Hepatocyte (in vitro differentiated cells): Measurements from ENCODE around the gene AURKAIP1. TPM values are rescaled to one million over a fixed set of nuclear protein-coding genes. Genes with fewer than 3 reads are reported as not detected.
"Not testable (repeated sequence)": the region's sequence is repeated elsewhere in the genome, so short reads cannot be mapped to it uniquely, and the experiment has no call there.

Source experiments
- DNase-seq: peaks from one replicate; pipeline ENCODE4 v3.0.0-alpha.2; 2016; ENCODE audit warnings: low spot score
- H2AFZ ChIP-seq: fragments of 200-600 bp; sonication (generic); 2 replicates; pipeline ENCODE4 v1.6.0; 2016; ENCODE audit warnings: antibody characterized with exemption, mild to moderate bottlenecking
- H3K27ac ChIP-seq: fragments of 200-600 bp; sonication (generic); 2 replicates; pipeline ENCODE4 v1.5.1; 2016; ENCODE audit warnings: mild to moderate bottlenecking
- H3K27me3 ChIP-seq: fragments of 200-600 bp; sonication (generic); 2 replicates; pipeline ENCODE4 v1.6.1; 2016
- H3K36me3 ChIP-seq: fragments of 200-600 bp; sonication (generic); replicated peaks from 2 replicates; pipeline ENCODE4 v1.5.1; 2016; ENCODE audit warnings: low read depth; ENCODE audit not compliant: insufficient read depth
- H3K4me1 ChIP-seq: fragments of 200-600 bp; sonication (generic); 2 replicates; pipeline ENCODE4 v1.5.1; 2016; ENCODE audit warnings: mild to moderate bottlenecking, moderate library complexity; ENCODE audit not compliant: insufficient read depth
- H3K4me2 ChIP-seq: fragments of 200-600 bp; sonication (generic); 2 replicates; pipeline ENCODE4 v1.6.0; 2016
- H3K4me3 ChIP-seq: fragments of 200-600 bp; sonication (generic); 2 replicates; pipeline ENCODE4 v1.5.1; 2016; ENCODE audit warnings: mild to moderate bottlenecking
- H3K79me2 ChIP-seq: fragments of 200-600 bp; sonication (generic); 2 replicates; pipeline ENCODE4 v1.6.0; 2017; ENCODE audit warnings: mild to moderate bottlenecking
- H3K9me2 ChIP-seq: fragments of 200-600 bp; sonication (generic); replicated peaks from 2 replicates; pipeline ENCODE4 v1.6.0; 2017; ENCODE audit warnings: mild to moderate bottlenecking; ENCODE audit not compliant: insufficient read depth
- H3K9me3 ChIP-seq: fragments of 200-600 bp; sonication (generic); 2 replicates; pipeline ENCODE4 v1.5.1; 2016; ENCODE audit warnings: low read depth, mild to moderate bottlenecking
- H4K20me1 ChIP-seq: fragments of 200-600 bp; sonication (generic); 2 replicates; pipeline ENCODE4 v1.6.0; 2016; ENCODE audit warnings: mild to moderate bottlenecking; ENCODE audit not compliant: insufficient read depth, poor library complexity, severe bottlenecking
- CTCF ChIP-seq: fragments of 200-600 bp; sonication (generic); IDR thresholded peaks from 2 replicates; pipeline ENCODE4 v1.5.1; 2016; ENCODE audit warnings: antibody characterized with exemption, mild to moderate bottlenecking; ENCODE audit not compliant: poor library complexity
- EZH2 ChIP-seq: fragments of 200-600 bp; sonication (generic); IDR thresholded peaks from 2 replicates; pipeline ENCODE4 v1.6.1; 2016; ENCODE audit warnings: antibody characterized with exemption, mild to moderate bottlenecking, borderline replicate concordance
- EZH2phosphoT487 ChIP-seq: fragments of 200-600 bp; sonication (generic); IDR thresholded peaks from one replicate; pipeline ENCODE4 v1.6.1; 2018; ENCODE audit warnings: antibody characterized with exemption, mild to moderate bottlenecking, low read depth, moderate library complexity; ENCODE audit not compliant: unreplicated experiment, severe bottlenecking
- WGBS: methylation state at CpG from one replicate; pipeline ENCODE4 v1.1.6; 2016; ENCODE audit warnings: low lambda C conversion rate; ENCODE audit errors: missing lambda C conversion rate; 5-methylcytosine and 5-hydroxymethylcytosine counted together
- polyA plus RNA-seq: library from polyadenylated mRNA; unstranded; fragments of >200 nt; fragmentation: Nextera tagmentation; extraction: Ambion mirVana; gene quantifications from 2 replicates; pipeline ENCODE4 v1.2.1, GENCODE V29; 2016
- total RNA-seq: library from RNA; depleted of rRNA; stranded (reverse); fragments of >200 nt; gene quantifications from 2 replicates; pipeline ENCODE4 v1.2.3, GENCODE V29; 2014

AURKAIP1 gene
- total and polyA plus RNA-seq, 2 experiments from 2014 or later, result 92.9 to 238 TPM

GRCh38 chr1:1418464-1419362 is 43.7 kb upstream of the AURKAIP1 start:
- Histone ChIP-seq H3K4me3 (no peak overlapping the region), H3K9me2 (no peaks in the 10 kb centered on the region), H3K4me1 (no peaks in the 10 kb centered on the region), H3K27me3 (no peaks in the 10 kb centered on the region), H3K4me2 (no peak overlapping the region), H3K36me3 (no peaks in the 10 kb centered on the region), H3K27ac (no peak overlapping the region), H4K20me1 (no peaks in the 10 kb centered on the region), H3K9me3 (no peaks in the 10 kb centered on the region), H3K79me2 (no peaks in the 10 kb centered on the region), H2AFZ (no peak overlapping the region)
- no peak for DNase-seq
- TF ChIP-seq EZH2, result no peak
- TF ChIP-seq EZH2phosphoT487, result no peak
- TF ChIP-seq CTCF, result no peak
- 92% methylated on average over 26 of the region's 26 CpGs for WGBS

- not testable (repeated sequence) for H3K9me2 ChIP-seq, H3K4me2 ChIP-seq, H4K20me1 ChIP-seq, H3K36me3 ChIP-seq, H3K9me3 ChIP-seq, H3K4me1 ChIP-seq, DNase-seq, H3K4me3 ChIP-seq, H3K79me2 ChIP-seq, H3K27me3 ChIP-seq, H3K27ac ChIP-seq, H2AFZ ChIP-seq
- WGBS, result 87% methylated on average over 25 of the region's 25 CpGs
Observed at GRCh38 chr1:1417825-1418463, 42.9 kb upstream of the AURKAIP1 start.

GRCh38 chr1:1417396-1417795 is 42.4 kb upstream of the AURKAIP1 start:
- H3K27me3 ChIP-seq, H3K4me2 ChIP-seq, H3K4me1 ChIP-seq, H3K9me2 ChIP-seq, H3K79me2 ChIP-seq, H2AFZ ChIP-seq, H3K9me3 ChIP-seq, DNase-seq, H3K27ac ChIP-seq, H3K36me3 ChIP-seq, H4K20me1 ChIP-seq, H3K4me3 ChIP-seq: not testable (repeated sequence)
- 77% methylated on average over 5 of the region's 5 CpGs for WGBS

GRCh38 chr1:1415751-1416150 is 40.7 kb upstream of the AURKAIP1 start:
- no peaks in the 10 kb centered on the region for H4K20me1 ChIP-seq
- no peaks in the 10 kb centered on the region for H3K36me3 ChIP-seq
- H3K4me3 ChIP-seq, result no peak overlapping the region
- DNase-seq, result no peak
- H3K4me2 ChIP-seq, result no peak overlapping the region
- no peaks in the 10 kb centered on the region for H3K27me3 ChIP-seq
- H3K27ac ChIP-seq, result no peak overlapping the region
- 77% methylated on average over 13 of the region's 13 CpGs for WGBS
- no peak for TF ChIP-seq CTCF
- no peak for TF ChIP-seq EZH2
- no peak for TF ChIP-seq EZH2phosphoT487
- H3K4me1 ChIP-seq, result no peaks in the 10 kb centered on the region
- no peak overlapping the region for H2AFZ ChIP-seq
- no peaks in the 10 kb centered on the region for H3K9me3 ChIP-seq
- H3K9me2 ChIP-seq, result no peaks in the 10 kb centered on the region
- no peaks in the 10 kb centered on the region for H3K79me2 ChIP-seq

- WGBS, result 93% methylated on average over 11 of the region's 11 CpGs
- peaks cover 22% of the 10 kb centered on the region for H3K79me2 ChIP-seq
- not testable (repeated sequence) for H3K9me2 ChIP-seq, H2AFZ ChIP-seq, DNase-seq, H3K36me3 ChIP-seq, H3K27ac ChIP-seq, H3K9me3 ChIP-seq, H3K4me3 ChIP-seq, H3K4me2 ChIP-seq, H3K27me3 ChIP-seq
- peaks cover 13% of the 10 kb centered on the region for H4K20me1 ChIP-seq
- H3K4me1 ChIP-seq, result peaks cover 12% of the 10 kb centered on the region
Observed at GRCh38 chr1:1412311-1412902, 37.4 kb upstream of the AURKAIP1 start.
